Fibroblast of lung (primary cell): ENCODE results near the gene HRK.

Source experiments
- CTCF ChIP-seq, 2 donors: IDR thresholded peaks in 1 of 2; conservative IDR thresholded peaks in 1 of 2; 1 replicate in 1 of 2; 2 replicates in 1 of 2; pipeline ENCODE4 v1.5.1; 2011 to 2012; ENCODE audit warnings: low read length in 2 of 2, control low read depth in 1 of 2, inconsistent platforms in 1 of 2, low read depth in 1 of 2, mild to moderate bottlenecking in 1 of 2
- EZH2 ChIP-seq: IDR thresholded peaks from 2 replicates; pipeline ENCODE4 v1.5.1; 2012; ENCODE audit warnings: low read length, control low read depth, mild to moderate bottlenecking; ENCODE audit errors: missing control alignments

- TF ChIP-seq CTCF (conservative IDR thresholded peaks at IDR 0.05 in 1 of 2, IDR thresholded peaks at IDR 0.05 in 1 of 2; ENCODE audit: low read depth in 1 of 2, low read length in 2 of 2) (no peak), EZH2 (no peak)
Measured at GRCh38 chr12:116915326-116915725, 34.1 kb upstream of the HRK start.
